IPS DF 19.7 (cell line): Measurements from ENCODE around the gene CELF5.
"Not testable (repeated sequence)": the region's sequence is repeated elsewhere in the genome, so short reads cannot be mapped to it uniquely, and the experiment has no call there.

Experiments used
- DNase-seq: peaks from one replicate; pipeline ENCODE4 v3.0.0-alpha.2; 2013; ENCODE audit warnings: low read depth, low spot score

CELF5 gene

DNA sequence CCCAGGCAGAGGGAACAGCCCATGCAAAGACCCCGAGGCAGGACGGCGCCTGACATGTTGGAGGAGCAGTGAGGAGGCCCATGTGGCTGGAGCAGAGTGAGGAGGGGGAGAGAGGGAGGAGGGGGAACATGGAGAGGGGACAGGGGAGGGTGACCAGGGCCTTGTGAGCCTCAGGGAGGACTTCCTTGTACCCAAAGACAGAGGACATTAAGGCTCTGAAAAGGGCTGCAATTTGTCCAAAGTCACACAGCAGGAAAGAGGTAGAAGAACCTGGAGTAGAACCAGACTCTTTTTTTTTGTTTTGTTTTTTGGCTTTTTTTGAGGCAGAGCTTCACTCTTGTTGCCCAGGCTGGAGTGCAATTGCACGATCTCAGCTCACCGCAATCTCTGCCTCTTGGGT, 67.2 kb downstream of the CELF5 start:
- no peak for DNase-seq

DNA sequence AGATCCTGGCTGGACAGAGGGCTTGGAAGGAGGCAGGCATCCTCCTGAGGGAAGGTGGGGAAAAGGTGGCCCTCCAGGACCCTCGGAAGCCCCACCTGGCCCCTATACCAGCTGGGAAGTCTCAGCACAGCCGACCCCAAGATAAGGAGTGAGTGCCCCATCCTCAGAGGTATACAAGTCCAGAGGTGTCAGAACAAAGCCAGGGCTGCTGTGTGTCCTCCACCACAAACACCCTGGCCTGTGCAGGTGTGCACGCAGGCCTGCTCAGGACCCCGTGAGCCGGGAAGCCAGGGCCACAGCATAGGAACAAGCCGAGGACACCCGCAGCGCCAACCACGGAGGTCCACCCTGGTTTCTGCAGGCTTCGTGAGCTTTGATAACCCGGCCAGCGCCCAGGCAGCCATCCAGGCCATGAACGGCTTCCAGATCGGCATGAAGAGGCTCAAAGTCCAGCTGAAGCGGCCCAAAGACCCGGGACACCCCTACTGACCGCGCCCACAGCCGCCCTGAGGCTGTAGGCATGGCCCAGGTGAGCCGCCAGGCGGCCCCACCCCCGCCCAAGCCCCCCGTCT, 68.6 kb downstream of the CELF5 start:
- DNase-seq = no peak

DNA sequence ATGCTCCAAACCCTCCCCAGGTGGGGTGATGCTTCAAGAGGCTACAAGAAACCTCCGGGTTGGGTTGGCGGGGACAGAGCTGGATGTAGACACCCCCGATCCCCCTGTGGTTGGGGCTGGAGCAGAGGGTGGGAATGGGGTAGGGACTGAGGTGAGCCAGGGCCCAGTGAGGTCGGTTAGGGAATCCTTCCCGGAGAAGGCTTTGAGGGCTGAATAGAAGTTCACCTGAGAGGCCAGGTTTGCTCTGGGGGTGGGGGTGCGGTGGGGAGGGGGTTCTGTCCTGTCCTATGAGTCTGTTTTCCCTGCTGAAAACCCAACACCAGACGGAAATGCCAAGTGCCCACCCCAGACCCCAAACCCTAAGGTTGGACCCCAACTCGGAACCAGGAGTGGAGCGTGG, 69.1 kb downstream of the CELF5 start:
- DNase-seq = no peak

DNA sequence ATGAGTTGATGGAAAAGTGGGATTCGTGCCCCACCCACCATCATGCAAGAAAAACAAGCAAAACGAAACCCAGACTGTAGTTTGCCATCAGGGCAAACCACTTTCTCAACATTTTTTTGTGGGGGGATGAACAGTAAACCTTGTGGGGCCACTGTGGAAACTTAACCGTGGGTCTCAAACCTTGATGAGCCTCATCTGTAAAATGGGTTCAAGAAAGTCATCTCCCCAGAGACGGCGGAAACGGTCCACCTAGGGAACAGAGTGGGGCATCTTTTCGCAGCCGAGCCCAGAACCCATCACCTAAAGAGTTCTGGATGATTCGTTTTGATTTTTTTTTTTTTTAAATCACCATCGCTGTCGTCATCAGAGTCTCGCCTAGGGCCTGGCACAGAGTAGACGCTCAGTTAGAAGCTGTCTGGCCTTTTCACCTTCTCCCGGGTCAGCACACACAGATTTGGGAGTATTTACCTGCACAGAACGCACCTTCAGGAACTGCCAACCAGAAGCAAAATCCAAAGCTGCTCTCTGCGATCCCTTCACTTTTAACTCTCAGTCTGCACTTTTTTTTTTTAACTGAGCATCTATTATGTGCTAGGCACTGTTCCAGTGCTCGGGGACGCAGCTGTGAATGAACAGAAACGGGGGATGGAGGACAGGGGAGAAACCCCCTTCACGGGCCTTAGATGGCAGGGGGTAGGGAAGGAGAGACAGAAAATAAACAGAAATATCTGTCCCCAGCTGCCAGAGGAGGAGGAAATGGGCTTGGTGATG, 69.8 kb downstream of the CELF5 start:
- no peak for DNase-seq

DNA sequence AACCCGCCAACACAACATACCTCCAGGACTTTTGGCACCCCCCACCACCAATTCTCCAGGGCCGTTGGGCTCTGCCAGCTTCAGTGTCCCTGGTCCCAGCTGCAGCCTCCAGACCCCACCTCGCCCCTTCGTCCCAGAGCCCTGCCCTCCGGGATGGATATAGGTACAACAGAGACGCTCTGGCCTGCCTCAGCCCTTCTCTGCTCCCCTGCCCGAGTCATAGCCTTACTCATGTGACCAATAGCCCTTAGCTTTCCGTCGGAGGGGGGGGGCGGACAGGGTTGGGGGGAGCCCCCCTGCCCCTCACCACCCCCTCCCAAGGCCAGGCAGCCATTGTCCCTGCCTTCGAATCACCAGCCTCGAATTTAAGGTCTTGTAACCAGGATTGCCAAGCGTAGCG, 71.1 kb downstream of the CELF5 start:
- no peak for DNase-seq

DNA sequence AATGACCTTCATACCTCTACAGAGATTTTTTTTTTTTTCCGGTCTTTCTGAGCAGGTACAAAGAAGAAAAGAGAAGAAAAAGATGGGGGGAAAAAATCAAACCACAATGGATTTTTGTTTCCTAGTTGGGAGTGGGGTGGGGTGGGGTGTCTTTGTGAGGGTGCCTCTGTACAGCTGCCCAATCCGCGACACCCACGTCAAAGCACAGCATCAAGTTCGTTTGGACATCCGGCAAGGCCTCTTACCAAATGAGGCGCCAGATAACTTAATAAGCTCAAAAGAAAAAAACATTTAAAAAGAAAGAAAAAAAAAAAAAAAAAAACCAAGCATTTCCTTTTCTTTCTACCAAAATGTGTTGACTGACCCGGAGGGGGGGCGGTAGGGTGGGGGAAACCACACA, 71.6 kb downstream of the CELF5 start:
- DNase-seq = no peak

DNA sequence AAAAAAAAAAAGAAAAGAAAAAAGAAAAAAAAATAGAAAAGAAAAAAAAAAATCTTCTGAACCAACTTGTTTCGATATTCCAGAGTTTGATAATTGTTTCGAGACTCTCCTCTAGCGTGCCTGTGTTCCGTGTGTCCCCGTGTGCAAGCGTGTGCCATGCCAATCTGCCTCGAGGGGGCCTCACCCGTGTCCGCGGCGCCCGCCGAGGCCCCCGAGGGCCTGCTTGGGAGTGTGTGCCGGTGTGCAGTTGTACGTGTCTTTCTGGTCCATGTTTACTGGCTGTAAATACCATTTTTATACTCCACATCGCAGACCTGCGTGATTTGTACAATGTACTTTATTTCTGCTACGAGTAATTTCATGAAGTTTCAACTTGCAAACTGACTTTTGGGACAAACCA, 72.0 kb downstream of the CELF5 start:
- no peak for DNase-seq

DNA sequence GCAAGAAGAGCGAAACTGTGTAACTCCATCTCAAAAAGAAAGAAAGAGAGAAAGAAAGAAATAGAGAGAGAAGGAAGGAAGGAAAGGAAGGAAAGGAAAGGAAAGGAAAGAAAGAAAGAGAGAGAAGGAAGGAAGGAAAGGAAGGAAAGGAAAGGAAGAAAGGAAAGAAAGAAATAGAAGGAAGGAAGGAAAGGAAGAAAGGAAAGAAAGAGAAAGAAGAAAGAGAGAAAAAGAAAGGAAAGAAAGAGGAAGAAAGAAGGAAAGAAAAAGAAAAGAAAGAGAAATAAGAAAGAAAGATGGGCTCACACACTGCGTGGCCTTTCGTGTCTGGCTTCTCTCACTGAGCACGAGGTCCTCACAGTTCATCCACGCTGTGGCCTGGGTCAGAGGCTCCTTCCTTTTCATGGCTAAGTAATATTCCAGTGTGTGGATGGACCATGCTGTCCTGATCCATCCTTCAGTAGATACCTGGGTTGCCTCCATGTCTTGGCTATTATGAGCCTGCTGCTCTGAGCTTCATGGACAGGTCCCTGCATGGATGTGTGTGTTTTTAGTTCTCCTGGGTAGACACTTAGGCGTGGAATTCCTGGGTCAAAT, 74.5 kb downstream of the CELF5 start:
- DNase-seq = no peak

DNA sequence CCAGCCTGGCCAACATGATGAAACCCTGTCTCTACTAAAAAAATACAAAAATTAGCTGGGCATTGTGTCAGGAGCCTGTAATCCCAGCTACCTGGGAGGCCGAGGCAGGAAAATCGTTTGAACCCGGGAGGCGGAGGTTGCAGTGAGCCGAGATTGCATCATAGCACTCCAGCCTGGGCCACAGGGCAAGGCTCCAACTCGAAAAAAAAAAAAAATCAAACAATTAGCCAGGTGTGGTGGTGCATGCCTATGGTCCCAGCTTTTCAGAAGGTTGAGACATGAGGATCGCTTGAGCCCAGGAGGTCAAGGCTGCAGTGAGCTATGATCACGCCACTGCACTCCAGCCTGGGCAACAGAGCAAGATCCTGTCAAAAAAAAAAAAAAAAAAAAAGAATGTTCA, 76.1 kb downstream of the CELF5 start:
- DNase-seq = not testable (repeated sequence)

DNA sequence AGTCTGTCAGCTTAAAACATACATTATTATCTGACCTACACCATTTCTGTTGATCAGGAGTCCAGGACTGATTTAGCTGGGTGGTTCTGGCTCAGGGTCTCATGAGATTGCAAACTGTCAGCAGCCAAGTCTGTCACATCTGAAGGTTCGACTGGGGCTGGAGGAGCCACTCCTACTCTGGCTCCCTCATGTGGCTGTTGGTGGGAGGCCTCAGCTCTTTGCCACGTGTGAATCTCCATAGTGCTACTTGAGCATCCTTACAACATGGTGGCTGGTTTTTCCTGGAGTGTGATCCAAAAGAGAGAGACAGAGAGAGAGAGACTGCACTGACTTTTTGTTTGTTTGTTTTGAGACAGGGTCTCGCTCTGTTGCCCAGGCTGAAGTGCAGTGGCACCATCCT, 78.3 kb downstream of the CELF5 start:
- no peak for DNase-seq

DNA sequence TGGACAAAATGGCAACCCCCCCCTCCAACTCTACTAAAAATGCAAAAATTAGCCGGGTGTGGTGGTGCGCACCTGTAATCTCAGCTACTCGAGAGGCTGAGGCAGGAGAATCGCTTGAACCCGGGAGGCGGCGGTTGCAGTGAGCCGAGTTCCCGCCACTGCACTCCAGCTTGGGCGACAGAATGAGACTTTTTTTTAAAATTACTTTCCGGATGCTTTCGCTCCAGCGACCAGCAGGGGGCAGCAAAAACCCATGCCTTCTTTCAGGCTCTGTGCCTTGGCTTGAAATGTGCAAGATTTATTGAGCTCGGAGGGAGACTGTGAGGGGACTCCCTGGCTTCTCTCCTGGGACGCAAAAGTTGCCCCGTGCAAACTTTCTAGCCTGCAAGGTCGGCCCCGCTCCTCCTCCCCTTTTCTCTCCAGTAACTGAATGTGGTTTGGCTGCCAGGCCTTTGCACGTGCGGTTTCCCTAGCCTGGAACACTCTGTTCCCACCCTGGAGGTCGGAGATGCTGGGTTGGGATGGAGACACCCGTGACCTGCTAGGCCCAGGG, 80.5 kb downstream of the CELF5 start:
- no peak for DNase-seq

DNA sequence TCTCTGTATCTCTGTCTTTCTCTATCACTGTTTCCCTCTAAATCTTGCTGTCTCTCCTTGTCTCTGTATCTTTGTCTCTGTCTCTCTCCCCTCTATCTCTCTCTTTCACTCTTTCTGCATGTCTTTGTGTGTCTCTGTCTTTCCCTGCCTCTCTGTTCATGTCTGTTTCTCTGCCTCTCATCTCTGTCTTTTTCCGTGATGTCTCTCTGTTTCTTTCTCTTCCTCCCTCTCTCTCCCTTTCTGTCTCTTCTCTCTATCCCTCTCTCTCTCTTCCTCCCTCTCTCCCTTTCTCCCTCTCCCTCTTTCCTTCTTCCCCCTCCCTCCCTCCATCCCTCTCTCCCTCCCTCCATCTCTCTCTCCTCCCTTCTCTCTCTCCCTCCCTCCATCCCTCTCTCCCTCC, 85.3 kb downstream of the CELF5 start:
- no peak for DNase-seq

DNA sequence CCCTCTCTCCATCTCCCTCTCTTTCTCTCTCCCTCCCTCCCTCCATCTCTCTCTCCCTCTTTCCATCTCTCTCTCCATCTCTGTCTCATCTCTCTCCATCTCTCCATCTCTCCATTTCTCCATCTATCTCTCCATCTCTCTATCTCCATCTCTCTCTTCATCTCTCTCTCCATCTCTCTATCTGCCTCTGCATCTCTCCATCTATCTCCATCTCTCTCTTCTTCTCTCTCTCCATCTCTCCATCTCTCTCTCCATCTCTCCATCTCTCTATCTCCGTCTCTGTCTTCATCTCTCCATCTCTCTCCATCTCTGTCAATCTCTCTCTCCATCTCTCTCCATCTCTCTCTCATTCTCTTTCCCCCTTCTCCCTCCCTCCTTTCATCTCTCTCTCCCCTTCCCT, 85.8 kb downstream of the CELF5 start:
- DNase-seq = no peak

DNA sequence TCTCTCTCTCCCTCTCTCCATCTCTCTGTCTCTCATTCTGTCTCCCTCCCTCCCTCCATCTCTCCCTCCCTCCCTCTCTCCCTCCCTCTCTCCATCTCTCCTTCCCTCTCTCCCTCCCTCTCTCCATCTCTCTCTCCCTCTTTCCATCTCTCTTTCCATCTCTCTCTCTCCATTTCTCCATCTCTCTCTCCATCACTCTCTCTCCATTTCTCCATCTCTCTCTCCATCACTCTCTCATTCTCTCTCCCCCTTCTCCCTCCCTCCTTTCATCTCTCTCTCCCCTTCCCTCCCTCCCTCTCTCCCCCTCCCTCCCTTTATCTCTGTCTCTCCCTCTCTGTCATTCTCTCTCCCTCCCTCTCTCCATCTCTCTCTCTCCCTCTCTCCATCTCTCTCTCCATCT, 86.2 kb downstream of the CELF5 start:
- no peak for DNase-seq

DNA sequence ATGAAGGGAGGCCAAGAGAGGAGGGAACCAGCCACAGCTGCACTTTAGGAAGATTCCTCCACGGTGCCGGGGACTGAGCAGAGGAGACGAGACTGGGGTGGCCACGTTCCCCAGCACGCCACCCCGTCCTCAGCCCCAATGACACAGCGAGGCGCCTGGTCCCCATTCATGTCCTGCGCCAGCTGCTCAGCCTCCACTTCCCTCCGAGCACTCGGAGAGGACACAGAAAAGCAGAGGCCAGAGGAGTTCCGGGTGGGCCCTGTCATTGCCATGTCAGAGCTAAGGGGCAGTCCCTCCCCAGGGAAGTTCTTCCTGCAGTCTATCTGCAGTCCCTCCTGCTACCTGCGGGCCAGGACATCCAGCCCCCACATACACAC, 88.7 kb downstream of the CELF5 start:
- DNase-seq = no peak

DNA sequence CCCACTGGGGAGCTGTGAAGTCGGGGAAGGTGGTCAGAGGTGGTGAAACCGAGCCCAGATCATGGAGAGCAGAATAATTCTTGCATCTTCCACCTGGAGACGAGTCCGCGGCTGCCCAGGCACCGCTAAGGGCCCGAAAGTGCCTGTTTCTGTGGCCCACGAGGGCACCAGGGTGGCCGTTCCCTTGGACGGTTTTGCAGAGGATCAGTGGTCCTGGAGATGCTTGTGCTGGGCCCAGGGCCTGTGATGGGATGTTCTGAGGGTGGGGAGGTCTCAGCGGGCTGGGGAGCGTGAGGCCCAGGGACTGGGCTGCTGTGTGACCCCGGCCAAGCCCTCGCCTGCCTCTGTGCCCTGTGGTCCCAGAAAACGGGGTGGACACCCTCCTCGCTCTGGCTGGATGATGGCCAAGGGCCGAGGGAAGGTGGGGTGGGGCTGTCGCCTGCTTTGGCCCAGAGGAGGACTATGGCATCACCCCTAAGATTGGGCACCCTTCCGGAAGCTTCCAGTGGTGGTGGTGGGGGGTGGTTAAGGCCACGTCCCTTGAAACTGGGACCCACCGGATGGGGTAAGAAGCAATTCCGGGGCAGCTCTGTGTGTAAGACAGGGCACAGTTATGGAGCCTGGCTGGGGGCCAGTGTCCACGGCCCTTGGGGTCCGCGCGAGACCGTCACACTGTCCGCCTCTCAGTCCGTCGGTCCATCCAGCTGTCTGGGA, 90.7 kb downstream of the CELF5 start:
- no peak for DNase-seq

DNA sequence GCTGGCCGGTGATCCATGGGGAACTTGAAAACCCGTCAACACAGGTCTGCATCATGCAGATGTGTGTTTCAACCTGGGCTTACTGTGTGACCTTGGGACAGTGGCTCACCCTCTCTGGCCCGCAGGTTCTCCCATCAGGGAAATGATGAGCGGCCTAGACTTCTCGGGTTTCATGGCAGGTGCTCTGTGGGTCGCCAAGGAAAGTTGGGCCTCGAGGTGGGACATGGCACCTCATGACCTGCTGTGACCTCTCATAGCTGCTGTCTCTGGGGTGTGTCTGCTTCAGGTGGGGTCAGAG, 91.2 kb downstream of the CELF5 start:
- no peak for DNase-seq

DNA sequence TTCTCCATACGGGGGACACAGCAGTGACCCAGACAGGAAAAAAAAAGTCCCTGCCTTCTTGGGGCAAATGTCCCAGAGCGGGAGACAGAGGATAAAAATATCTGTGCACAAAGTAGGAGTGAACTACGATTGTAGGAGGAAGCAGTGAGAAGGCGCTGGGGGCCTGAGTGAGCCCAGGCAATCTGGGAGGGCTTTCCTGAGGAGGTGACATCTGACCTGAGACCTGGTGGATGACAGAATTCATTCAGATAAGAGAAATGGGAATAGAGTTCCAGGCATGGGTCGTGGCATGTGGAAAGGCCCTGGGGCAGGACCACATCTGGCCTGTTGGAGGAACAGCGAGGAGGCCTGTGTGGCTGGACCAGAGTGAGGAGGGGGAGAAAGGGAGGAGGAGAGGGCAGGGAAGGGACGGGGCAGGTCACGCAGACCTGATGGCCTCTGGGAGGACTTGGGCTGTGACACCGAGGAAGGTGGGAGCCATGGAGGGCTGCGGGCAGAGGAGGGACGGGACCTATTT, 91.7 kb downstream of the CELF5 start:
- no peak for DNase-seq

DNA sequence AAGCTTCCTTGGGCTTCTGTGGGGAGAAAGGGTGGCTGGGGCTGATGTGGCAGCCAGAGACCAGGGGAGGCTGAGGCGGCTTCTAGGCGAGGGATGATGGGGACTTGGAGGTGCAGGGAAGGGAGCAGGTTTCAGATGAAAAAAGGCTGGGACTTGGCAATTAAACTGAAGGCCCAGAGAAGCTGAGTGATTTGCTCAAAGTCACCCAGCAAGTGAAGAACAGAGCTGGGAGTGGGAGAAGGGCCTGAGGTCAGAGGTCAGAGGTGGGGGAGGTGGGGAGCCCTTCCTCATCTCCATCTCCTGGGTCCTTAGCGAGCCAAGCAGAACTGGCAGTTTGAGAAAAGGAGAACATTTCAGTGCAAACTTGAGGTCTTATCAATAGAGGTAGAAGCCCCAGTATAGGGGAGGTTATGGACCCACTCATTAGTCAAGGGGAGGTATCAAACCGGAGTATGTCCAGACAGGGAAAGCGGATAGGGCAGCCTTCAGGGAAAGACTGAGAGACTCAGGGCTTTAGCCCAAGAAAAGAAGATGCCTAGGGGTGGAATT, 92.3 kb downstream of the CELF5 start:
- DNase-seq = no peak

DNA sequence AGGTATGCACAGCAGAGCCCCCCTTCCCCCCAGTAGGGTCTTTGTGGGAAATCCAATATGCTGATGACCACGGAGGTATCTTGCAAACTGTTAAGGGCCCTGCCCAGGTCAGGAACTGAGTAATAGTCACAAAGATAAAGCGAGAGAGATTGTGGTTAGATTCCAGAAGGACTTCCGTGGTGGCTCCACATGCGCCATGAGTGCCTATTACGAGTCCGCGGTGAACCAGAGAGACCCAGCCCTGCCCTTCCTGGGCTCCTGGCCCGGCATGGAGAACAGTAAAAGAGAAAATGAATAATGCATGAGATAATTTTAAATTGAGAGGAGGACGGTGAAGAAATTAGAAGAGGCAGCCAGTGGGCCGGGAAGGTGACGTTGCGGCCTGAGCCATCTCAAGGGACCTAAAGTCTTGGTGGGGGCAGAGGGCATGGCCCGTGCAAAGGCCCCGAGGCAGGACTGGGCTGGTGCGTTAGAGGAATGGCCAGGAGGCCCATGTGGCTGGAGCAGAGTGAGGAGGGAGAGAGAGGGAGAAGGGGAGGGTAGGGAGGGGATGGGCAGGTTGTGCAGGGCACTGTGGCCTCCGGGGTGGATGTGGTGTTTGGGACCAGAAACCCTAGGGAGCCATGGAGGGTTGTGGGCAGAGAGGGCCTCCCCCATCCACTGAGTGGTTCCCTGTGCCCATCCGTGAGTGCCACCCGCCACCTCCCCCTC, 95.3 kb downstream of the CELF5 start:
- DNase-seq = no peak

DNA sequence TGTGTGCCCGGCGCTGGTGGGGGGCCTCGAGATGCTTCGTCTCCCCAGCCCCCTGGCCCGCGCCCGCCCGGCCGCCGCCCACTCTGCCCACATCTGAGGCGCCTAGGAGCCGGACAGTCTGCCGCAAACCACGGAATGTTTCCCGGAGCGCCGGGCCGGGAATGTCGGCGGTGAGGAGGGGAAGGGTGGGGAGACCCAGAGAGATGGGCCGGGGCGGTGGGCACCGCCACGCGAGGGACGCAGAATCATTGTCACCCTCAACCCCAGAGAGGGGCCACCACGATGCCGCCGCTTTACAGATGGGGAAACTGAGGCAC, 95.9 kb downstream of the CELF5 start:
- DNase-seq = no peak

DNA sequence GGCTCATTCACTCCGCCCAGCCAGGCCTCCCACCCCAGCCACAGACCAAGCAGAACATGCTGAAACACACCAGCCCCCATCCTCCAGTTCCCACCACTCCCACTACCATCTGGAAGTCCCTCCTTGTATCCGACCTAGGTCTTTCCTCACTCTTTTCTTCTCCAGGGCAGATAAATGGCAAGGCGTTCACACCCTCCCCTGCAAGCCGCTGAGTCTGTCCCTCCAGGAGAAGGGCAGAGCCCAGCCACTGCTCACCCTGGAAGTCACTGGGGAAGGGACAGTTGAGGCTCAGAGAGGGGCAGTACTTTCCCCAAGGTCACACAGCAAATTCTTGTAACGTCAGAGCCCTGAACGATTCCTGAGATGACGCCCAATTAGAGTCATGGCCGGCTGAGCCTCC, 96.4 kb downstream of the CELF5 start:
- DNase-seq = no peak
